H9 (cell line): ENCODE measurements around the gene ATP10B. TPM values are rescaled to one million over a fixed set of nuclear protein-coding genes. Genes with fewer than 3 reads are reported as not detected.

Source experiments
- DNase-seq: peaks from one replicate; pipeline ENCODE4 v3.0.0-alpha.2; 2017
- H2AFZ ChIP-seq: one replicate; pipeline ENCODE4 v1.6.1; 2013; ENCODE audit warnings: mild to moderate bottlenecking, low read length, control low read depth, moderate library complexity
- H2AK5ac ChIP-seq: 2 replicates; pipeline ENCODE4 v1.6.1; 2013; ENCODE audit warnings: low read length, control low read depth, mixed read lengths; ENCODE audit not compliant: insufficient read length
- H2BK120ac ChIP-seq: one replicate; pipeline ENCODE4 v1.6.1; 2013; ENCODE audit warnings: low read depth, mild to moderate bottlenecking, low read length, control low read depth, inconsistent platforms; ENCODE audit not compliant: poor library complexity, severe bottlenecking
- H2BK12ac ChIP-seq: 2 replicates; pipeline ENCODE4 v1.6.1; 2013; ENCODE audit warnings: low read length, control low read depth, mixed read lengths, low read depth; ENCODE audit not compliant: insufficient read length
- H2BK15ac ChIP-seq: 2 replicates; pipeline ENCODE4 v1.6.1; 2013; ENCODE audit warnings: low read depth, low read length, control low read depth
- H2BK20ac ChIP-seq: one replicate; pipeline ENCODE4 v1.6.1; 2013; ENCODE audit warnings: low read depth, mild to moderate bottlenecking, low read length, control low read depth, inconsistent platforms; ENCODE audit not compliant: poor library complexity, severe bottlenecking
- H2BK5ac ChIP-seq: 2 replicates; pipeline ENCODE4 v1.6.1; 2013; ENCODE audit warnings: low read length, control low read depth, mixed read lengths; ENCODE audit not compliant: insufficient read length
- H3K14ac ChIP-seq: 2 replicates; pipeline ENCODE4 v1.6.1; 2013; ENCODE audit warnings: low read length, control low read depth; ENCODE audit not compliant: insufficient read depth
- H3K18ac ChIP-seq: 2 replicates; pipeline ENCODE4 v1.6.1; 2013; ENCODE audit warnings: low read depth, mild to moderate bottlenecking, mixed read lengths, low read length, control low read depth; ENCODE audit not compliant: insufficient read length
- H3K23ac ChIP-seq: 2 replicates; pipeline ENCODE4 v1.6.1; 2013; ENCODE audit warnings: low read length, control low read depth, mixed read lengths, low read depth; ENCODE audit not compliant: insufficient read length
- H3K23me2 ChIP-seq: 2 replicates; pipeline ENCODE4 v1.6.1; 2013; ENCODE audit warnings: low read depth, mild to moderate bottlenecking, mixed read lengths, low read length, control low read depth; ENCODE audit not compliant: insufficient read length, poor library complexity, severe bottlenecking
- H3K27ac ChIP-seq: 2 replicates; pipeline ENCODE4 v1.5.1; 2013; ENCODE audit warnings: low read length, control low read depth, mixed read lengths, low read depth; ENCODE audit not compliant: insufficient read length
- H3K27me3 ChIP-seq: 2 replicates; pipeline ENCODE4 v1.6.1; 2013; ENCODE audit warnings: low read length, control low read depth, inconsistent platforms; ENCODE audit not compliant: insufficient read depth
- H3K4ac ChIP-seq: 2 replicates; pipeline ENCODE4 v1.6.1; 2013; ENCODE audit warnings: low read depth, mild to moderate bottlenecking, control low read depth, inconsistent platforms, low read length, moderate library complexity
- H3K4me1 ChIP-seq: 2 replicates; pipeline ENCODE4 v1.6.1; 2013; ENCODE audit warnings: low read length, control low read depth, inconsistent platforms; ENCODE audit not compliant: insufficient read depth
- H3K4me2 ChIP-seq: 2 replicates; pipeline ENCODE4 v1.6.1; 2013; ENCODE audit warnings: low read length, control low read depth, mixed read lengths; ENCODE audit not compliant: insufficient read length, insufficient read depth
- H3K56ac ChIP-seq: 2 replicates; pipeline ENCODE4 v1.6.1; 2013; ENCODE audit warnings: low read depth, mild to moderate bottlenecking, mixed read lengths, low read length, control low read depth; ENCODE audit not compliant: insufficient read length
- H3K79me1 ChIP-seq: 2 replicates; pipeline ENCODE4 v1.6.1; 2013; ENCODE audit warnings: low read depth, mild to moderate bottlenecking, moderate library complexity, low read length, control low read depth, inconsistent platforms; ENCODE audit not compliant: insufficient read depth, poor library complexity, severe bottlenecking
- H3K79me2 ChIP-seq: 2 replicates; pipeline ENCODE4 v1.6.1; 2013; ENCODE audit warnings: low read length, control low read depth, inconsistent platforms; ENCODE audit not compliant: insufficient read depth
- H3K9ac ChIP-seq: 2 replicates; pipeline ENCODE4 v1.6.1; 2013; ENCODE audit warnings: low read length, control low read depth, mixed read lengths; ENCODE audit not compliant: insufficient read length; ENCODE audit errors: extremely low read depth
- H3K9me3 ChIP-seq: one replicate; pipeline ENCODE4 v1.6.1; 2013; ENCODE audit warnings: low read depth, low read length, inconsistent platforms; ENCODE audit not compliant: control insufficient read depth
- H3T11ph ChIP-seq: one replicate; pipeline ENCODE4 v1.6.1; 2013; ENCODE audit warnings: mild to moderate bottlenecking, low read length, control low read depth, inconsistent platforms
- H4K20me1 ChIP-seq: one replicate; pipeline ENCODE4 v1.6.1; 2013; ENCODE audit not compliant: control insufficient read depth, insufficient read length, insufficient read depth
- H4K5ac ChIP-seq: 2 replicates; pipeline ENCODE4 v1.6.1; 2013; ENCODE audit warnings: low read depth, mild to moderate bottlenecking, mixed read lengths, low read length, control low read depth; ENCODE audit not compliant: insufficient read length
- H4K8ac ChIP-seq: replicated peaks from 2 replicates; pipeline ENCODE4 v1.6.1; 2013; ENCODE audit warnings: low read length, control low read depth, mixed read lengths, low read depth; ENCODE audit not compliant: insufficient read length
- H4K91ac ChIP-seq: 2 replicates; pipeline ENCODE4 v1.6.1; 2013; ENCODE audit warnings: low read depth, mild to moderate bottlenecking, moderate library complexity, mixed read lengths, low read length, control low read depth; ENCODE audit not compliant: insufficient read length
- H3K27ac Mint-ChIP-seq, 3 experiments: 2 replicates in 2 of 3; 3 replicates in 1 of 3; pipeline ENCODE4 v1.8.0; 2020 to 2021; ENCODE audit warnings: mixed read lengths in 3 of 3, mild to moderate bottlenecking in 1 of 3, moderate library complexity in 1 of 3
- H3K27me3 Mint-ChIP-seq: 2 replicates; pipeline ENCODE4 v1.8.0; 2021; ENCODE audit warnings: low read depth, mild to moderate bottlenecking, moderate library complexity, mixed read lengths
- H3K36me3 Mint-ChIP-seq, 3 experiments: 2 replicates in 2 of 3; 3 replicates in 1 of 3; pipeline ENCODE4 v1.8.0; 2020 to 2021; ENCODE audit warnings: low read depth in 3 of 3, mixed read lengths in 3 of 3; ENCODE audit not compliant: insufficient read depth in 1 of 3
- H3K4me1 Mint-ChIP-seq, 2 experiments: 2 replicates each; pipeline ENCODE4 v1.8.0; 2020; ENCODE audit warnings: mixed read lengths in 2 of 2
- H3K4me3 Mint-ChIP-seq, 2 experiments: 2 replicates in 1 of 2; 3 replicates in 1 of 2; pipeline ENCODE4 v1.8.0; 2020 to 2021; ENCODE audit warnings: mild to moderate bottlenecking in 2 of 2, mixed read lengths in 2 of 2, moderate library complexity in 1 of 2
- H3K9me3 Mint-ChIP-seq, 2 experiments: 2 replicates in 1 of 2; 3 replicates in 1 of 2; pipeline ENCODE4 v1.8.0; 2020; ENCODE audit warnings: mild to moderate bottlenecking in 2 of 2, mixed read lengths in 2 of 2, moderate library complexity in 1 of 2
- WGBS: extraction: QIAGEN DNeasy Blood & Tissue Kit; methylation state at CpG from one replicate; pipeline ENCODE4 v1.1.7; 2013; ENCODE audit warnings: missing lambda C conversion rate, low lambda C conversion rate, mixed read lengths; ENCODE audit not compliant: insufficient read length; ENCODE audit errors: extremely low coverage; 5-methylcytosine and 5-hydroxymethylcytosine counted together
- total RNA-seq: library from RNA; stranded (reverse); gene quantifications from 2 replicates; pipeline ENCODE4 v1.2.1, GENCODE V29; 2021
- TF ChIP-seq, protein P1 (sequence below): fragments of 200-600 bp; sonication (generic); conservative IDR thresholded peaks from 3 replicates; pipeline ENCODE4 v1.8.0; 2021; ENCODE audit warnings: antibody characterized with exemption, mild to moderate bottlenecking

Gene ATP10B
- total RNA-seq, 1 experiment from 2014 or later, result 0.42 TPM

DNA sequence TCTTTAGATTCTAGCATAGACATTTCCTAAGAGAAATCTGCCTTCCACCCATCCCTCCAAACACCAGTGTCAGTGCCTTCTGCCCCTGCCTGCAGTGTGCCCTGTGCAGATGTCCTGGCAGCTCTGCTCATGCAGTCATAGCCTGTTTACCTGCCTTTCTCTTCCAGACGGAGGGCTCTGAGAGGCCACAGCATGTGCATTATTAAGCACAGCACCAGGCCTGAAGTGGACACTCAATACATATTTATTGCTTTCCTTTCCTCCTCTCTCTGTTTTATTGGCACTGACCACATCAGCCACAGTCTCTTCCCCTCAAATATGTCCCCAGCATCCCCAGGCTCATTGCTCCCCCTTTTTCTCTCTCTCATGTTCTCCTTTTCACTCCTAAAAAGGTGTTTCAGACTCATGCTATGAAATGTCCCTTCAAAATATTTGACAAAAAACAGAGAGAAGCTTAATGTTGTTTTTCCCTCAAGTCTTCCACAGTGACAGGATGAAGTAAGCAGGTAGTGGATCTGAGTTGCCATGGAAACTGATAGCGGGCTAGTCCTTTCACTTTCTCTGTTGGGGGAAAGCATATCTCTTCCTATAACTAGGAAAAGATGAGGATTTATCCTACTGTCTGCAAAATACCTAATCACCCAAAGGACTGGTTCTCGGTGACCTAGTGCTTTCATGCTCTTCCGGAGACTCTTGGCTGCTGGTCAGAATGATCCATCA, 100.9 kb downstream of the ATP10B start:
- H3K23me2 ChIP-seq, result no peaks in the 10 kb centered on the region
- no peak overlapping the region for H2BK15ac ChIP-seq
- Mint-ChIP-seq H3K4me3 (no peak overlapping the region), H3K36me3 (no peaks in the 10 kb centered on the region), H3K4me1 (peaks cover 0 to 9% of the 10 kb centered on the region in 2 experiments; a peak in 2 of 4 replicates), H3K9me3 (peaks cover under 1 to 3% of the 10 kb centered on the region in 2 experiments; a peak in 2 of 5 replicates), H3K27me3 (no peaks in the 10 kb centered on the region), H3K27ac (no peak overlapping the region)
- no peaks in the 10 kb centered on the region for H3K27me3 ChIP-seq
- no peak overlapping the region for H2BK120ac ChIP-seq
- no peak overlapping the region for H3K18ac ChIP-seq
- no CpG with 5 or more reads among the region's 4 CpGs for WGBS
- H3K4me2 ChIP-seq, result no peak overlapping the region
- DNase-seq, result no peak
- no peaks in the 10 kb centered on the region for H3K9me3 ChIP-seq
- no peak overlapping the region for H3K14ac ChIP-seq
- no peak overlapping the region for H2BK20ac ChIP-seq
- H3K23ac ChIP-seq, result no peak overlapping the region
- no peak overlapping the region for H4K91ac ChIP-seq
- H4K20me1 ChIP-seq, result no peaks in the 10 kb centered on the region
- no peaks in the 10 kb centered on the region for H3K4me1 ChIP-seq
- H2BK12ac ChIP-seq, result no peak overlapping the region
- no peak overlapping the region for H3T11ph ChIP-seq
- TF ChIP-seq, protein P1, sequence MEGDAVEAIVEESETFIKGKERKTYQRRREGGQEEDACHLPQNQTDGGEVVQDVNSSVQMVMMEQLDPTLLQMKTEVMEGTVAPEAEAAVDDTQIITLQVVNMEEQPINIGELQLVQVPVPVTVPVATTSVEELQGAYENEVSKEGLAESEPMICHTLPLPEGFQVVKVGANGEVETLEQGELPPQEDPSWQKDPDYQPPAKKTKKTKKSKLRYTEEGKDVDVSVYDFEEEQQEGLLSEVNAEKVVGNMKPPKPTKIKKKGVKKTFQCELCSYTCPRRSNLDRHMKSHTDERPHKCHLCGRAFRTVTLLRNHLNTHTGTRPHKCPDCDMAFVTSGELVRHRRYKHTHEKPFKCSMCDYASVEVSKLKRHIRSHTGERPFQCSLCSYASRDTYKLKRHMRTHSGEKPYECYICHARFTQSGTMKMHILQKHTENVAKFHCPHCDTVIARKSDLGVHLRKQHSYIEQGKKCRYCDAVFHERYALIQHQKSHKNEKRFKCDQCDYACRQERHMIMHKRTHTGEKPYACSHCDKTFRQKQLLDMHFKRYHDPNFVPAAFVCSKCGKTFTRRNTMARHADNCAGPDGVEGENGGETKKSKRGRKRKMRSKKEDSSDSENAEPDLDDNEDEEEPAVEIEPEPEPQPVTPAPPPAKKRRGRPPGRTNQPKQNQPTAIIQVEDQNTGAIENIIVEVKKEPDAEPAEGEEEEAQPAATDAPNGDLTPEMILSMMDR, result no peak
- H3K27ac ChIP-seq, result no peak overlapping the region
- H3K9ac ChIP-seq, result no peak overlapping the region
- no peak overlapping the region for H3K56ac ChIP-seq
- H2BK5ac ChIP-seq, result no peak overlapping the region
- no peak overlapping the region for H2AK5ac ChIP-seq
- no peaks in the 10 kb centered on the region for H3K79me2 ChIP-seq
- no peak overlapping the region for H4K8ac ChIP-seq
- H3K79me1 ChIP-seq, result no peaks in the 10 kb centered on the region
- H2AFZ ChIP-seq, result no peak overlapping the region
- H4K5ac ChIP-seq, result no peak overlapping the region
- H3K4ac ChIP-seq, result no peak overlapping the region
